HG03378 (cell line): ENCODE measurements around the gene LMO7.
A peak's percentile ranks its signal among the peaks of the same experiment; 100 is the strongest.

Experiments used
- ATAC-seq: cut with Tn5 transposase; IDR thresholded peaks from one replicate; pipeline ENCODE4 v1.9.1; 2021; ENCODE audit warnings: mild to moderate bottlenecking, moderate library complexity; ENCODE audit not compliant: unreplicated experiment

The LMO7 gene

DNA sequence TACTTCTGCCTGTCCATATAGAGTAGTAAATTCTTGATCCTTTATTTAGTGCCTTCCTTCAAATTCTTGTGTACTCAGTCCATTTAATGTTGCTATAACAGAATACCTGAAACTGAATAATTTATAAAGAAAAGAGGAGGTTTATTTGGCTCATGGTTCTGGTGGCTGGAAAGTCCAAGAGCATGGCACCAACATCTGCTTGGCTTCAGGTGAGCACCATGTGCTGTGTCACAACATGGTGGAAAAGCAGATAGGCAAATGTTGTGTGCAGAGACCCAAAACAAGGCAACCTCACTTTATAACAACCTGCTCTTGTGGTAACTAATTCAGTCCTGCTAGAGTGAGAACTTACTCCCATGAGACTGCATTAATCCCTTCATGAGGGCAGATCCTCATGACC lies 195.3 kb downstream of the LMO7 start:
- no peak for ATAC-seq

DNA sequence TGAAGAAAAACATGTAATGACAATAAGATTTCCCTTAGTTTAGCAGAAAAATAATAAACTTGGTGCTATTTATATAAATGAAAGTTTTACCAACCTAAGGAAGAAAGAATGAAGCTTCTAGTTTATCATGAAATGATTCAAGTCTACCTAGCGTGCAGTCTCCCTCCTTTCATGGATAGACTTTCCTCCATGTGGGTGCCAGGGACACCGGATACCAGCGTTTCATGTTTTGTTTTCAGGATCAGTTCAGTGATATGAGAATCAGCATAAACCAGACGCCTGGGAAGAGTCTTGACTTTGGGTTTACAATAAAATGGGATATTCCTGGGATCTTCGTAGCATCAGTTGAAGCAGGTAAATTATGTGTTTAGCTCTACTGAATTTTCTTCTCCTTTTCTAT lies 196.7 kb downstream of the LMO7 start:
- ATAC-seq: no peak

DNA sequence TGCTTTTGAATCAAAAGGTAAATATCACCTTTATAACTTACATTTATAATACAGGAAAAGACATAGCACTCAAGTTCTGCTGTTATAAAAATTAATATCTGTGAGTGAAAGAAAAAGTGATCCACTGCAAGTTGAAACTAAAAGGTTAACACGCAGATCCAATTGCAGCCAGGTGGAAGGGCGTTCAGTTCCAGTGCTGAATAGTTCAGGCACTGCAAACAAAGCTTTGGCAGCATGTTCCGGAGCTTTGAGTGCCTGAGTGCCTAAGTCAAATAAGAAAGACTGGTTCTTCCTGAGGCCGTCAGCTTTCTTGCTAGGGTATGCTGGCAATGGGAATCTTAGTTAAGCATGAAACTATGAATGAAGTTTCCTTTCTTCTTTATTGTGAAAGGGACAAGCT lies 200.3 kb downstream of the LMO7 start:
- ATAC-seq: no peak

DNA sequence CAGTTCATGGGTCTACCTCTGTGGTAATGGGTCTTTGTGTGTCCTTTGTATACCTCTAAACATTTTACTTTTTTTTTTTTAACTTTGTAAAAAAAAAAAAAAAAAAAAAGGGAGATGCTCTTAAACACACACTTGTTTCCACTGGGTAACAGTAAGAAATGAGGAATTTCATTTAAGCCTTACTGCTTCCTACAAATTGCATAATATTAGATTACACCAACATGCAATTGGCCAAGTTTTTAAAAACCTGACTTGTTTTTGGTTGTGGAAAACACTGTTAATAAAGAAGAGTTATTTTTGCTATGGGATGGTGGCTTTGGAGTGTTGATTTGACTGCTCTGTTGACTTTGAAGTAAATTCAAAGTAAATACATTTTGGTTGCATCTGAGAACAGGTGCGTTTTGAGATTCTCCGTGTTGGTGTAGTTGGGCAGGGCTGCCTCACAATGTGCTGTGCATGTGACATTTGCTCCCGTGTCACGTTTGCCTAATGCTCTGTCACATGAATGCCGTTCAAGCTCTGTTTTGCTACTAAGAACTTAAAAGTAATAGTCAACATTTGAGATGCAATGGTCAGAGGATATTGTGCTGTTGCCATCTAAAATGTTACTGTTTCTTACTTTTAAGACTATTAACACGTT lies 202.4 kb downstream of the LMO7 start:
- no peak for ATAC-seq

DNA sequence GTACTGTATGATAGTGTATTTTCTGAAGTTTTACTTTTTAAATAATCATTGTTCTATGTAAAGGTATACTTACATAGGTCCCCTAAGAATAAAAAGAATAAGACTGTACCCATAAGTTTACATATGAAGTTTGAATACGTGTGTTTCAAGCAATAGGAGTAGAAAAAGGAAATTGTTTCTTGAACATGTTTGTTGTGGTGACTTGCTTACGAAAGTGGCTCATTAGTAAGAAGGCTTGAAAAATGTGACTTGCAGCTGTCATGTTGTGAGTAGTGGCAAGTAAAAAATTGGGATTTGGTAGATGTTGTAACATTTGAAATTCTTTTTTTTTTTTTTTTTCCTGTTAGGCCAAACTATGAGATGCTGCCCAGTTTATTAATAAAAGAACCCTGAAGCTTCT lies 203.3 kb downstream of the LMO7 start:
- no peak for ATAC-seq

DNA sequence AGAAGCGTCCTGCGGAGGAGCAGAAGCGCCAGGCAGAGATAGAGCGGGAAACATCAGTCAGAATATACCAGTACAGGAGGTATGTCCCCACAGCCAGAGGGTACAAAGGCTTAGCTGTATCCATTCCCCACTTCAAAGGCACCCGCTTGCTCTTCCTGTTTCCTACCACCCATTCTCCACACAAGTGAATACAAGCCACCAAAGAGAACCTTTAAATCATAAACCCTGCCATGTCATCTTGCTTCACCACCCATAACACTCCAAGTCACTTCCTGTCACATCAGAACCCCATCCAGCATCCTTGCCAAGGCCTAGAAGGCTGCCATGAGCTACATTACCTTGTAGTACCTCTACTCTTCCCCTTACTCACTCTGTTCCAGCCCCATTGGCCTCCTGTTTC lies 205.8 kb downstream of the LMO7 start:
- no peak for ATAC-seq

DNA sequence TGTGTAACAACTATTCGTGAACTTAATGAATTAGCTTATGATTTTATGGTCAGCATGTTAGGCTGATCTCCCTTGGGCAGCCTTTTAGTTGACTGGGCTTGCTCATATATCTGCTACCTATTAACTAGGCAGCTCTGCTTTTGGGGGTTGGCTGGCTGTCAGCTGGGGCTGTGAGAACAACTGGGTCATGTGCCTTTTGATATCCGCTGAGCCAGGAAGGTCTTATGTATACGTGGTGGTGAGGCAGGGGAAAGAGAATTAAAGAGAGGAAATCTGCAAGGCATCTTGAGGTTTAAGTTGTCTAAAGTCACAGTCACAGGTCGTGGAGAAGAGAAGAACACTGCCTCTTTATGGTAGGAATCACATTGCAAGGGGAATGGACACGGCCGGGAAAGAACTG lies 206.9 kb downstream of the LMO7 start:
- ATAC-seq: no peak

DNA sequence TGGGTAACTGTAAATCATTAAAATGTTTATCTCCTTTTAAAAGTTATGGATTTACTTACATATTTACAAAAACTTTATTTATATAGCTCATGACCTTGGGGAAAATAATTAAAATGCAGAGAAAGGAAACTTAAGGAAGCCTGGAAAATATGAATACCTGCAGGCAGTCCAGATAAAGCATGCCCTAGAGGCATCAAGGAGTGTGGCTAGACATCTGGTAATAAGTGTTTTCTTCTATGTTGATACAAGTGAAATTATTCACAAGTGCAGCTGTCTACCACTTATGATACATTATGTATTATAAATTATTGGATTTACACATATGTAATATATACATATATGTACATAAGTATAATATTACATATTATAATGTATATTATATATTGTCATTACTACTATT lies 207.9 kb downstream of the LMO7 start:
- ATAC-seq: no peak

DNA sequence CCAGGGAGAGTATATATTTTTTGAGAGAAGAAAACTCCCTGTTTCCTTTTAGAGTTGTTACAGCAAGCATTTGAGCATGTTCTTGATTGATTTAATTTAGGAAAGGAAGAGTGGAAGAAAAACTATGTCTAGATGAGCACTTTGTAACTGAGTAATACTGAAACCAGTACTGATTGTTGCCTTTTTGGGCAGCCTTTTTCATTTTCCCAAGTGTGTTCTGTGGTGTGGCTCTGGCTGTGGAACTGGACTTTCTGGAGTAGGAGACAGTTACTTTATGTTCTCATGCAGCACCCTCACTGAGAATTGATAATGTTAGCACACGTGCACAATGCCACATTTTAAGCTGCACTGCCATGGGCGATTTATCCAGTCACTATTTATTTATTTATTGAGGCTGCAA lies 211.5 kb downstream of the LMO7 start:
- ATAC-seq: peak; percentile 63

DNA sequence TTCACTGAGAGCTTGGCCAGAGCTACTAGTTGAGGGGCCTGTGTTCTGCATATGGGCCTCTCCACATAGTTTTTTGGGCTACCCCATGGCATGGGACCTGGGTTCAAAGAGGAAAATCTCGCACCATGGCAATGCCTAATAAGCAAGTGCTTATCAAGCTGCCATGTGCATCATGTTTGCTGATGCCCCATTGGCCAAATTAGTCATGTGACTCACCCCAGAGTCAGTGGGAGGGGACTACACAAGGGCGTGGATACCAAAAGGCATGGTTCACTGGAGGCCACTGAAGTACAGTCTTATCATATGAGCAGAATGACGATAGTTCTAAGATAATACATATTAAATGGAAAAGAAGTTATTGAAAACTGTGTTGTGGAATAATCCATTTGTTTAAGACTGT lies 214.8 kb downstream of the LMO7 start:
- ATAC-seq: no peak

DNA sequence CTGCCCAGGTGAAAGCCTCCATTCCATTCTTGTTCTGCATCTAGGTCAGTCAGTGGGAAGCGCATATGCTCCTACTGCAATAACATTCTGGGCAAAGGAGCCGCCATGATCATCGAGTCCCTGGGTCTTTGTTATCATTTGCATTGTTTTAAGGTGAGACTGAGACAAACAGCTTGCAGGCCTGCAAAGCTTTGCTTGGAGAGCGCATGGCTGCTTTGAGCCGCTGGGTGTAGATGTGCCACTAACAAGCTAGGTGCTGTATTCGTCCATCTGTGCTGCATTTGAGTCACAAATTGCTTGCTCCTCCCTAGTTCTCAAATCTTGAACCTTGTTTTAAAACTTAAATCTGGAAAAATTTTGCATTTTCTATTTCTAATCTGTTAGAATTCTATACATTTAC lies 219.1 kb downstream of the LMO7 start:
- ATAC-seq: no peak

DNA sequence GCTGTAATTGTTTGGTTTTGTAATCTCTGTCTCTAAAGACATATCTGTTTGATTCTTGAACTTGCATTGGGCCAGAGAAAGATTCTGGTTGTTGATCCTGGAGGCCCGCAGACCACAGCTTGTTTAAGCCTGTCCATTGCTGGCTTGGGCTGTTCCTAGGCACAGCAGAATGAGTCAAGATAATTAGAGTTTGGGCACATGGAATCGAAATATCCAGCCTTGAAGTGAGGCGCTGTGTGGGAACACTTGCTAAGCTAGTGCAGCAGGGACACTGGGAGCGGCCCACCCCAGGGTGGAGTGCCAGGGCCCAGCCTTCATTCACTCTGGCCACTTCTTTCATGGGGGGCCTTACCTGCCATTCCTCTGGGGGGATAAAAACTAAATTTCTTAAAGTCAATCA lies 219.7 kb downstream of the LMO7 start:
- ATAC-seq: no peak

DNA sequence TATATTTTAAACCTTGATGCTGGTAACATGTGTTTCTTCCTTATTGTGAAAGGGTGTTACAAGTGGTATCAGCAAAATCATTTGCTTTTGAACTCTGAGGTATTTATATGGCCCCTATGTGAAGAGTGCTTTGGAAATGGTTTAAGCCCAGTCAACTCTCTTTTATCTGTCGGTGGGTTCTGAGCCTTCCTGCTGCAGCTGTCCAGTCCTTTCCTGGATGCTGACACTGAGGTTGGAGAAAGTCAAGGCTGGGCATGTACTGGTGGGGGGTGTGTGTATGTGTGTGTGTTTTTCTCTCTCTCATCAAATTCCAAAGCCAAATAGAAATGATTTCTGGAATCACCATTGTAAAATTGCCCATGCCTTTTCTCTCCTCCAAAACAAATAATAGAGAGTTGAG lies 221.2 kb downstream of the LMO7 start:
- ATAC-seq: no peak

DNA sequence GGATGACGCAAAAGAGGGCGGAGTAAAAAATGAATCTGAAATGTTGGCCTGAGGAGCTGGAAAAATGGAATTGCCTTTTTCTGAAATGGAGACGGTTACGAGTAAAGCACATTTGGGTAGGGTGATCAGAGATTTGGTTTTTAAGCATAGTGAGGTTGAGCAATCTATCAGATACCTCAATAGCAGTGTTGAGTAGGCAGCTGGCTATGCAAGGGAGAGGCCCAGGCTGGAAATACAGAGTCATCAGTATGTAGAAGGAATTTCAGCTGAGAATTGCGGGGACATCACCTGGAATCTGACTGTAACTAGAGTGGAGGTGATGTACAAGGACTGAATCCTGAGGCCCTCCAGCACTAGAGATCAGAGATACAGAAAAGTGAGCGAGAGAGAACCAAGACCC lies 224.8 kb downstream of the LMO7 start:
- no peak for ATAC-seq

DNA sequence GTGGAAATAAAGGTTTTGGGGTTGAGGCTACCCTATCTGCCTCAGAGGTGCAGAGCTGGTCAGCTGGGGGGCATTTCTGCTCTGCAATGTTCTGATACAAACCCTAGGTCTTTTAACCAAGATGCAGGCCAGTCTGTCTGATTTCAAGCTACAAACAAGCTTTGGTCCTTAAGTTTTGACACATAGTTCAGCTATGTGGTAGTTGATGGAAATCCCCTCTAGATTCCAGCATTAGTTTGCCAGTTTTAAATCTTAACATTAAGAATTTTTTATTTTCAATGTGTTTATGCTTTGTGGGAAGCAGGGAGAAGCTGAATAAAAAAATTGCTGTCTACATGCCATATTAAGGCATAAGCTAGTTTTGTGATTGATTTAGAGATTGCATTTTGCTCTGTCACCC lies 225.7 kb downstream of the LMO7 start:
- ATAC-seq: no peak

DNA sequence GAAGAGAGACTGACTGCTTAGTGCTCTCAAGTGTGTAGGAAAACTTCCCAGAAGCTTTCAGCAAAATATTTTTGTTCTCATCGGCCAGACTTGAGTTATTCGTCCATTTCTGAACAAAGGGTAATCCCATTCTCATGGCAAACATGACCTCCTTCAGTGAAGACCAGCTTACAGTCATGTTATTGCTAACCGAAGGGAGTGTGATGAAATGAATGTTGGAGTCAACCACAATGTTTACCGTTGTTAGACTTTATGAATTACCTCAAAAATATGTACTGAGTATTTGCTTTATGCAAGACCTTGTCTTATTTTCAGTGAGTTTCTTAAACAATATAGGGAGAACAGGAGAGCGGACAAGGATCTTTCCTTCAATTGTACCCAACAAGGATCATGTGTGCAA lies 228.6 kb downstream of the LMO7 start:
- no peak for ATAC-seq

DNA sequence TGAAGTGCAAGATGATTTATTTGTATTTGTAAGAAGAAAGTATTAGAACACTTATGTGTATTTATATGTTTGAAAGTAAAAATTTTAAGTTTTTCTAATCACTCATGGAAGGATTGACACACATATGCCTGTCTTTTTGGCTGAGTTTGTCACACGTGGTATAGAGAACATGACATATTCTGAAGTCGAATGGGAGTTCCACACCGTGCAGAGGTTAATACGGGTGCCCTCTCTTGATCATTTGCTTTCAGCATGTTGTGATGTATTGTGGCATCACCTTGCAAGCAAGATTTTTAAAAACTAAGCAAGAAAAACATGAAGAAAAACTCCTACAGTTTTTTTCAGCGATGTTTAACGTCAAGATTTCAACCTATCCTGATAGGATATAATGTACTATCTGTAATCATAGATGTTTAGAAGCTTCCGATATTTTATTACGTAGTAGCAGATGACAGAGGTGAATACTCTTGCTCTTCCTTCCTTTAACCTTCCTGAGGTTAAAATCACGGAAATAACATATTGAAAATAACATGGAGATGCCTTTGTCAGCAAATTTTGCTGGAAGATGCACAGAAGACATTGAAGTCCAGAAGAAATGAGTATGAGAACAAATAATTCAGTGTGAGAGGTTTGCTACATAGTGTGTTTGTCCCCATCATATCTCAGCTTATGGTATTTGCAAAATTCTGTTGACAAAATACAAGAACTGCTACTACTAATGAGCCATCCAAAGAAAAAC lies 231.4 kb downstream of the LMO7 start:
- no peak for ATAC-seq

DNA sequence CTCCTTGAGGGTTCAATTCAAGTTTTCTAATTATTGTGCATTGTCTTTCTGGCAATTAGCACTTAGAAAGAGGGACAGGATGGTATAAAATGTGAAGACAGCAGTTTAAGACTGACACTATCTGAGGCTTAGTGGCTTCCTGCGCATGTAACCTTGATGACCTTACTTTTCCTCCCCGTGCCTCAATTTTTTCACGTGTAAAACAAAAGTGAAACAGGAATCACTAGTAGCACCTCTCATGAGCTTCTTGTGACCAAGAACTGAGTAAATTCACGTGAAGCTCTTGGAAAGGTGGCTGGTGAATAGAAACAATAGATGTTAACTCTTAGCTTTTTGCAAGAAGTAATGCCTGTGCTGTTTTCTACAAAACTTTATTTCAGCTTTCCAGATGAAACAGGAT lies 233.9 kb downstream of the LMO7 start:
- ATAC-seq: no peak

DNA sequence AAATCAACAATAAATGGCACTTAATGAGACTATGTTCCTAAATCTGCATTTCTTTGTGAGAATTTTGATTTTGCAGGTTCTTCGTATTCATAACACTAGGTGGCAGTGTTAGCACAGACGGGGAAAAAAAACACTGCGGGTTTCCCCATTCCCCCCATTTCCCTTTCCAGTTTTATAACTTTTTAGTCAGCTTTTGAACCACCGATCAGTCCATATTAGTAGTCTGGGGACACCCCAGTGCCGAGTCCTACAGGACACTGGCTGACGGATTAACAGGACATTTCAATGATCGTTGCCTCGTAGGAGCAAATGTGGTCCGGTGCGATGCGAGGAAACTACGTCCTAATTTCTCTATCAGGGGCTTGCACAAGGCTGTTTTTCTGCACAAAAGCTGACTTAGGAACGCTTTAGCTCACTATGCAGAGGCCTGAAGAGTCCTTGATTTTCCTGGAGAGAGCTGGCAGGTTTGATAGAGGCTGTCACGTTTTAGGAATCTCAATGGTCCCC lies 234.3 kb downstream of the LMO7 start:
- ATAC-seq: no peak

DNA sequence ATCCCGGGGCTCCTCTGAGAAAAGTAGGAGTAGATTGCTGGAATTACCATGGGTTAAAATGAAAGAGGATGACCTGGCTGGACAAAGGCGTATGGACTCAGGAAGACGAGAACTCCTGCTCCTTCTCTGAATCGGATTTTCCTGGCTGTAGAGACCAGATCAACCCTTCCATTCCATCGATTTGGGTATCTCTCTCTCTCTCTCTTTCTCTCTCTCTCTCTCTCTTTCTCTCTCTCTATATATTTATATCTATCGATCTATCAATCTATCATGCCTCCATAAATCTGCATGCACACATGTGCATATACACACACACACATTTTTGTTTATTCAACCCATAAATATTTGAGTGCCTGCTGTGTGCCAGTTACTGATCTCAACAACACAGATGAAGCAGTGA lies 234.9 kb downstream of the LMO7 start:
- no peak for ATAC-seq

DNA sequence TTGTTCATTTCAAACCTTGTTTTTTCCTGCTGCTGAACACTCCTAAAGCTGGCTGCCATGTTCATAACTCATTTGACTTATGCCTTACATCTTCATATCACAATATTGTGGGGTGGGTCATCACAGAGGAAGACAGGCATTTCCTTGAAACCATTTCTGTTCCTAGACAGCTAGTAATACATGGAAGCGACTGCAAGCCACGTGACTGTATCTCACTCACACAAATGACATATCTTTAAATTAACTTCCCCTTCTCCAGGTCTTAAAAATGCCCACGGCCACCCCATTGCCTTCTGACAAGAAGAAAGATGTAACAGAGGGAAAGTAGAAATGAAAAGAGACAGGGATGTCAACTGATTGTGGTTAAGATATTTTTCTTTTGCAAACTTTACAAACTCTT lies 236.8 kb downstream of the LMO7 start:
- no peak for ATAC-seq

DNA sequence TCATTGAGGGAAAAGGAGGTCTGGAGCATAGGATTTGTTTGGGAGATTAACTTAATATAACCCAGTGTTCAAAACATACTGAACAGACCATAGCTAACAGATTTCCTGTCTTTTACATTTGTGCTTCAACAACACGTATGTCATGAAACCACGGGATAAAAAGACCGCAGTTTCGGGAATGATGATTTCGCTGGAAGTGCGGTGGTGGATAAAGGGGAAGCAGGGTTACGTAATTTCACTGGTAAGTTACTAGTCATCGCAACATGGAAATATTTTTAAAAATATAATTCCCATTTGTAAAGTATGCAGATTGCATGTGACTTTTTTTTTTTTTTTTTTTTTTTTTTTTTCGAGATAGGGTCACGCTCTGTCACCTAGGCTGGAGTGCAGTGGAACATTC lies 237.4 kb downstream of the LMO7 start:
- no peak for ATAC-seq

DNA sequence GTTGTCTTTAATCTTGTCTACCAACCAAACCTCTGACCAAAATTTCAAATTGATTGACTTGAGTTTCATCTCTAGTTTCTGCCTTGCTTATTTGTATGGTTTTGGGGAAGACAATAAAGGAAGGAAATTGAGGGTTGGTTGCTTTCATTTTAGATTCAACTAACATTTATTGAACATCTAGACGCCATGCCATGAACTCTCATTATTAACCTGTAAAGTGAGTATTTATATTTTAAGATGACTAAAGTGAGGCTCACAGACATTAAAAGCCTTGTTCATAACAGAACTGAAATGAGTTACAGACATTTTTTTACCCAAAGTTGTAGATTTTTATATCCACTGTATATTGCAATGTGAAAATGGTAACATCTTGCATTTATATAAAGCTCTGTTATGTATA lies 239.3 kb downstream of the LMO7 start:
- no peak for ATAC-seq
